Activated naive CD4-positive, alpha-beta T cell treated with anti-CD3 and anti-CD28 coated beads, Interleukin-2, amount 50 U/mL, for 72 hours (primary cell): ENCODE results near the gene DCAF5. TPM values are rescaled to one million over a fixed set of nuclear protein-coding genes. Genes with fewer than 3 reads are reported as not detected.

Source experiments
- ATAC-seq, 2 donors: fragments of 150-1000 bp; cut with Tn5 transposase; 2 replicates each; pipeline ENCODE4 v1.10.0; 2021; ENCODE audit warnings: mild to moderate bottlenecking in 2 of 2, moderate library complexity in 2 of 2
- DNase-seq, 2 donors: peaks; one replicate each; pipeline ENCODE4 v3.0.0; 2021 to 2022; ENCODE audit warnings: low spot score in 2 of 2
- H3K27ac Mint-ChIP-seq, 2 donors: one replicate each; pipeline ENCODE4 v1.8.0; 2022; ENCODE audit warnings: mild to moderate bottlenecking in 2 of 2, mixed read lengths in 2 of 2
- H3K36me3 Mint-ChIP-seq, 2 donors: one replicate each; pipeline ENCODE4 v1.8.0; 2022; ENCODE audit warnings: mixed read lengths in 2 of 2
- H3K9me3 Mint-ChIP-seq, 2 donors: one replicate each; pipeline ENCODE4 v1.8.0; 2022; ENCODE audit warnings: mixed read lengths in 2 of 2
- total RNA-seq, 2 donors: library from RNA; stranded (reverse); gene quantifications; one replicate each; pipeline ENCODE4 v1.2.3, GENCODE V29; 2022

DCAF5 gene
- total RNA-seq, 2 donors from 2014 or later, result 37.2 to 41.5 TPM

DNA sequence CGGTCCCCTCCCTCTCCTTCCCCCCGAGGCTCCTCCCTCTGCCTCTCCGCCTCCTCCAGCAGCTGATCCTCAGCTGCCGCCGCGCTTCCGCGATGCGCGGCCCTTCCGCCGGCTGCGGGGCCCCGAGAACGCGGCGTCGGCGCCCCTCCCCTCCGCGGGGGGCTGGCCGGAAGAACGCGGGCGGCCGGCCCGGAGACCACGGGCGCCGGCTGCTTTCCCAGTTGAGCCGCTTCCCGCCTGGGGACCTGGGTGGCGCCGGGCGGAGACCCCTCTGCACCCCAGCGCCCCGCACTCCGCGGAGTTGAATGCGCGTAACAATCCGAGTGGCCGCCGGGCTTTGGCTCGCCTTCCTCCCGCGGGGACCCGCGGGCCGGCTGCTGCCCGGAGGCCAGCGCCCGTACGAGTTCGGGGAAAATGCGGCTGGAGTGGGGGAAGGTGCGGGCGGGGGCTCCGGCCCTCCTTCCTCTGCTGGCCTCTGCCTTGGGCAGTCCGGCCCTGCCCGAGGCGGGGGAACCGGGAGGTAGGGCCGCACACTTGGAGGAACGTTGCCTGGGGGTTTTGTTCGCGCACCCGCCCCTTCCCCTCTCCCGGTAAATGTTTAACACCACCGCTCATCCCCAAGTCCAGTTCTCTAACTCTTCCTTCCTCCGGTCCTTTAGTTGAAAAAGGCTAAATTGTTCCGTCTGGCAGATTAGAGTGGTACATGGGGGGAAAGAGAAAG, 393 bp upstream of the DCAF5 start:
- ATAC-seq, result peak; percentile 95

DNA sequence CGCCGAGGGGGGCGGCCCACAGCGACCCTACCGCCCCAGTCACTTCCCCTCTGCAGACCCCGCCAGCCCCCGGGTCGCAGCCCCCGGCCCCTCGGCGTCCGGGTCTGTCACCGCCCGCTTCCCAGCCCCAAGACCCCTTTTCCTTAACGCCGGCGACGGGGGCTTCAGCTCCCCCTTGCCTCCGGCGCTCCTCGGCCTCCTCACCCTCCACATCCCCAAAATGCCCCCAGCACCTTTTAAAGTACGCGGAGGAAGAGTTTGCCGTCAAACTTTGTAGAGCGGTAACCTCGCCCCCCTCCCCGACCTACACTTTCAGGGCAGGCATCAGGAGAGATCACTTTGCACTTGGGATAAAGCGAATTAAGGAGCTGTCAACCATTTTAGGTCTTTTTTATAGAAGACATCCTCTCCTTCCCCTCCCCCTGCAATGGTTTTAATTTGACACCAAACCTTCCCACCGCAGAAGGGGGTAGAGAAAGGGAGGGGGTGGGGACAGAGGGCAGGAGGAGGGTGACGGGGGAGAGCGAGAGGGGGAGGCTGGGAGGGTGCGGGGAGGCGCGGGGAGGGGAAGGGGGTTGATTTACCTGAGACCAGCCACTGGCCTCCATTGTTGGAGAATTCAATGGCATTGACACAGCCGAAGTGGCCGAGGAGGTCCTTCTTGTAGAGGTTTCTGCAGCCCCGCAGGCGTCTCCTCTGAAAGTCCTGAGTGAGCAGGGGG, 578 bp downstream of the DCAF5 start:
- ATAC-seq, result peak; percentile 16 to 36
- H3K27ac Mint-ChIP-seq, result peak overlapping the region; percentile 89 to 92
- no peaks in the 10 kb centered on the region for H3K9me3 Mint-ChIP-seq
- DNase-seq, result peak in 1 of 2 donors; percentile 12
- H3K36me3 Mint-ChIP-seq, result peaks cover 7 to 33% of the 10 kb centered on the region in 2 donors

More for the DNA sequence above, 393 bp upstream of the DCAF5 start:
- peak in 1 of 2 donors; percentile 88 for DNase-seq
- Mint-ChIP-seq H3K9me3 (no peaks in the 10 kb centered on the region), H3K36me3 (peaks cover 7 to 24% of the 10 kb centered on the region in 2 donors), H3K27ac (peak overlapping the region; percentile 83 to 95)

DNA sequence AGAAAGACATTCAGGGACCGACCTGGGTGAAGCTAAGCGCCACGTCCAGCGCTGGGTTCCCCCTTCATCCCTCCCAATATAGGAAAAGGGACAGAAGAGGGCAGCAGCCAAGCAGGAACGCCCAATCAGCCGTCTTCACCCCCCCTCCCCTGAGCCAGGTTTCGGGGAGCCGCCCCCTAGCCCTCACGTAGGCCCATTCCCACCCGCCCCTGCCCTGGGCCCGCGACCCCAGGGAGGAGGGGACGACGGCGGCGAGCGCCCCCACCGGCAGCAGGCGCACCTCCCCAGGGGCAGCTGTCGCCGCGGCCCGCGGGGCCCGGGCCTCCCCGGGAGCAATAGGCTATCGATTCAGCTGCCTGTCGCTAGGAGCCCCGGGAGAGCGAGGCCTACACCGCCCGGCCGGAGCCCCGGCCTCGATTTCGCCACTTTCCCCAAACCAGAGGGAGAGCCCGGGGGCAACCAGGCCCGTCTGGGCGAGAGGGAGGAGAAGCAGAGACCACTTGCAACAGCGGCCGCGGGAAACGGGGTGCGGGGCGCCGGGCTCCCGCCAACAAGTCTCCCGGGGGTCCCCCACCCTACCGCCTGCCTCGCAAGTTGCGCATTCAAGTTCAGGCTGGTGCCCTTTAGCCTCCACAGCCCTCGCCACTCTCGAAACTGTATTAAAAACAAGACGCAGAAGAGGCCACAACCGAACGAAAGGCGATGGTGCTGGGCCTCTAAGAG, 1.3 kb downstream of the DCAF5 start:
- H3K9me3 Mint-ChIP-seq, result no peaks in the 10 kb centered on the region
- DNase-seq, result peak; percentile 78 to 83
- H3K27ac Mint-ChIP-seq, result peak overlapping the region; percentile 92 to 96
- peaks cover 7 to 36% of the 10 kb centered on the region in 2 donors for H3K36me3 Mint-ChIP-seq
- ATAC-seq, result peak; percentile 58 to 73

DNA sequence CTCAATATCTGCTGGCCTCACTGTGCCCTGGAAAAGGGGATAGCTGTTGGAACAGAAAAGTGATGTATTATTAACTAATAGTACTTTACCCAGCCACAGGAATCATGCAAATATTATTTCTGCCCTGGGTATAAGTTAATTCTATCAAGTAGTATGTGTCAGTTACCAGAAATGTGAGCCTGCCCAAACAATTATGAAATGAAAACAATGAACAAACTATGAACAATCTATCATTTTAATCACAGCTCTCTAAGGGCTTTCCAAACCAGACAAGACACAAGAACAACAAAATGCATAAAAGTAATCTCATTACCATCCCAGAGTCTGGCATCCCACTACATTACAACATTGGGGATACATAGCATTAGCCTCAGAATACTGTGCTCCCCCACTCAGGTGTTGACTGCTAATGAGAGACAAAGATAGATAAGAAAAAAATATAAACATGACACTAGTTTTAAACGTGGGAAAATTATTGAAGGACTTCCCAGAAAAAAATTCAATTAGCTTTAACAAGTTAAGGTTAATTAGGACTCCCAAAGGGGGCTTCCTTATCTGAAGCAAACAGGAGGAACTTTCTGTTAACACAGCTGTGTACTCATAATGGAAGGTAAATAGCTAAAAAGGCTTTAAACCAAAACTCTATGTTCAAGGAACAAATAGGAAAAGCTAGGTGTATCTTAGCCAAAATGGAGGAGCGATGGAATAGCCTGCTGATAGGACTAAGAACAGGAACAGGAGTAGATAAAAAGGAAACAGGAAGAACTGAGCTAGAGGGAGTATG, 3.3 kb downstream of the DCAF5 start:
- ATAC-seq (no peak), DNase-seq (no peak)
- Mint-ChIP-seq H3K27ac (peak overlapping the region; percentile 16 to 61), H3K36me3 (peaks cover 7 to 36% of the 10 kb centered on the region in 2 donors), H3K9me3 (no peaks in the 10 kb centered on the region)

DNA sequence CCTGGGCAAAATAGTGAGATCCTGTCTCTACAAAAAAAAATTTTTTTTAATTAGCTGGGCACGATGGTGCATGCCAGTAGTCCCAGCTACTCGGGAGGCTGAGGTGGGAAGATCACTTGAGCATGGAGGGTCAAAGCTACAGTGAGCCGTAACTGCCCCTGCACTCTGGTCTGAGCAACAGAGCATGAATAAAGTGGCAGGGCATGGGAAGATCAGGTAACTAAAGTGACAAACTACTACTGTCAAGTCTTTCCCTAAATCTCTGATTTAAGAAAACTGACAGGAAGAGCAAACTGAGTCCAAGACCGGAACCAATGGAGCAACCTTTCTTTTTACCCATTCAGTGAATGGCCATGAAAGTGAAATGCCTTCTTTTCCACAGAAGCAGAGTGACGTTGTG, 10.8 kb downstream of the DCAF5 start:
- H3K36me3 Mint-ChIP-seq, result peaks cover 0 to under 1% of the 10 kb centered on the region in 2 donors
- DNase-seq, result no peak
- H3K27ac Mint-ChIP-seq, result no peak overlapping the region
- H3K9me3 Mint-ChIP-seq, result no peaks in the 10 kb centered on the region
- ATAC-seq, result no peak

DNA sequence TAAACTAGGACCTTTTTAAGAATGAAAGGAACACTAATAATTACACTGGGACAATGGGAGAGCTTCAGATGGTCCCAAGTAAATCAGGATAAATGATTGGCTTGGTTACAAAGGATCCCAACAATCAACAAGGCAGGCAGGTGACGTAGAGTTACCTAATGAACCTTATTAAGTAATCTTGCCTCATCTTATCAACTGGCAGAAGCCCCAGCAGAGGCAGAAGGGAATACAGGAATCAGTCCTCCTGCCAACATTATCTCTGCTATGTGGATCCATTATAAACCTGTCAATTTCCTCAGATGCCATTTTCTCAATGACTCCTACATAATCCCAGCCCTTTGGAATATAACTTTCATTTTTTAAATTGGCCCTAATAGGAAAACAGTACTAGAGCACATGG, 11.4 kb downstream of the DCAF5 start:
- H3K36me3 Mint-ChIP-seq, result no peaks in the 10 kb centered on the region
- H3K27ac Mint-ChIP-seq, result no peak overlapping the region

DNA sequence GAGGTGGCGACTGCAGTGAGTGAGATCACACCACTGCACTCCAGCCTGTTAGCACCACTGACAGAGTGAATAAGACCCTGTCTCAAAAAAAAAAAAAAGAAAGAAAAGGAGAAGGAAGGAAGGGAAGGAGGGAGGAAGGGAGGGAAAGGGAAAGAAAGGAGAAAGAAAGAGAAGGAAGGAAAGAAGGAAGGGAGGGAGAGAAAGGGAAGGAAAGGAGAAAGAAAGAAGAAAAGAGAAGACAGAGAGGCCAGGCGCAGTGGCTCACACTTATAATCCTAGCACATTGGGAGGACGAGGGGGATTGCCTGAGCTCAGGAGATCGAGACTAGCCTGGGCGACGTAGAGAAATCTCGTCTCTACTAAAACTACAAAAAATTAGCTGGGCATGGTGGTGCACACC, 13.2 kb downstream of the DCAF5 start:
- Mint-ChIP-seq H3K36me3 (no peaks in the 10 kb centered on the region), H3K9me3 (no peaks in the 10 kb centered on the region), H3K27ac (no peak overlapping the region)
- no peak for ATAC-seq
- no peak for DNase-seq

More for the DNA sequence above, 11.4 kb downstream of the DCAF5 start:
- DNase-seq, result no peak
- ATAC-seq, result no peak
- H3K9me3 Mint-ChIP-seq, result no peaks in the 10 kb centered on the region

DNA sequence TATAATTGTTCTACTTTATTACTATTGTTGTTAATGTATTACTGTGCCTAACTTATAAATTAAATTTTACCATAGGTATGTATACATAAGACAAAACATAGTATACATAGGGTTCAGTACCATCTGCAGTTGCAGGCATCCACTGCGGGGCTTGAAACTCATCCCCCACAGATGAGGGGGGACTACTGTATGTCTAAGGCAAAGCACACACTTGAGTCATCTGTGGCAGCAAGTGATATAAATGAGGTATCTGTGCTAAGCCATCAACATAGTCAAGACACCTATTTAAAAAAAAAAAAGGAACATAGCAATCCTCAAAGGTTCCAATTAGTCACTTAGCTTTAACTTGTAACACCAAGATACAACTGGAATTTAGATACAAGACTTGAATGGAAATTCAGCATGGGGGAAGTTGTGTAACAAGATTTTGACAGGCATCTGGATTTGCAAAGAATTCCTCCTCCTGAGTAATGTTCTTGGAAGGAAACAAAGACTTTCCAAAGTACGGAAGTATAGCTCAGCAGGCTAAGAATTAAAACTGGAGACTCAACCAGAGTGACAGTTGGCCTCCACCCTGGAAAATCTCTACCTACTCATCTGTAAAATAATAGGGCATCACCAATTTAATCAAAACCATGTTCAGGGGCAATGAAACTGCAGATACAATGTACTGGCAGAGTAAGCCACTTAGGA, 14.9 kb downstream of the DCAF5 start:
- DNase-seq, result no peak
- H3K9me3 Mint-ChIP-seq, result no peaks in the 10 kb centered on the region
- peak; percentile 81 to 90 for ATAC-seq
- peak overlapping the region in 1 of 2 donors; percentile 68 for H3K27ac Mint-ChIP-seq
- no peaks in the 10 kb centered on the region for H3K36me3 Mint-ChIP-seq

DNA sequence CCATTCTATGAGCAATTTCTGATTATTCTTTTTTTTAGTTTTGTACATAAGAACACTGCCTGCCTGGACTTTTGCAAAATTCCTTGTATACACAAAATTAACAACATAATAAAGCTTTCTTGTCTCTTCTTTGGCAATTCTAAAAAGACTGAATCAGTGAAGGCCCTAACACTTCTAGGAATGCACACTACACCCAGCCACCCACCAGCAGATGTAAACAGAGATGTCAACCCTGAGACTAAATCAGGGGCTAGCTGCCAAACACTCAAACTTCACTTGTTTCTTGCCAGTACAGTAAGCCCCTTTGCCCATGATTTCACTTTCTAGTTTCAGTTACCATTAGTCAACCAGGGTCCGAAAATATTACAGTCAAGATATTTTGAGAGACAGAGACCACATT, 15.5 kb downstream of the DCAF5 start:
- ATAC-seq (peak; percentile 30 to 50), DNase-seq (no peak)
- Mint-ChIP-seq H3K36me3 (no peaks in the 10 kb centered on the region), H3K9me3 (no peaks in the 10 kb centered on the region), H3K27ac (peak overlapping the region in 1 of 2 donors; percentile 29)

DNA sequence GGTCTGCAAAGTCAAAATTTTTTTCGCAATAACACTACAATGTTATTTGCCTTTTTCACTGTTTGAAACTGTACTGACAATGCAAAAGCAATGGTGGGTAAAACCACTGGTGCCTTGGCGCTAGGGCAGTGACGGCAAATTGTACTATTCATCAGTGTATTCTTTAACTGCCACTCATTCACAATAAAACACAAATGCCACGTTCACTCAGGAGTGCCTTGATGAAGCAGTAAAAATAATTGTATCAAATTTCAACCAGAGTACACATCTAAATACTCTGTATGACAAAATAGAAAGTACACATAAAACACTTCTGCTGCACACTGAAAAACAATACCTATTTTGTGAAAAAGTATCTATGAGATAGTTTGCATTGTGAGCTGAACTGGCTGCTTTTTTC, 17.8 kb downstream of the DCAF5 start:
- no peak overlapping the region for H3K27ac Mint-ChIP-seq
- no peak for ATAC-seq
- no peaks in the 10 kb centered on the region for H3K36me3 Mint-ChIP-seq
- no peak for DNase-seq
- H3K9me3 Mint-ChIP-seq, result no peaks in the 10 kb centered on the region

DNA sequence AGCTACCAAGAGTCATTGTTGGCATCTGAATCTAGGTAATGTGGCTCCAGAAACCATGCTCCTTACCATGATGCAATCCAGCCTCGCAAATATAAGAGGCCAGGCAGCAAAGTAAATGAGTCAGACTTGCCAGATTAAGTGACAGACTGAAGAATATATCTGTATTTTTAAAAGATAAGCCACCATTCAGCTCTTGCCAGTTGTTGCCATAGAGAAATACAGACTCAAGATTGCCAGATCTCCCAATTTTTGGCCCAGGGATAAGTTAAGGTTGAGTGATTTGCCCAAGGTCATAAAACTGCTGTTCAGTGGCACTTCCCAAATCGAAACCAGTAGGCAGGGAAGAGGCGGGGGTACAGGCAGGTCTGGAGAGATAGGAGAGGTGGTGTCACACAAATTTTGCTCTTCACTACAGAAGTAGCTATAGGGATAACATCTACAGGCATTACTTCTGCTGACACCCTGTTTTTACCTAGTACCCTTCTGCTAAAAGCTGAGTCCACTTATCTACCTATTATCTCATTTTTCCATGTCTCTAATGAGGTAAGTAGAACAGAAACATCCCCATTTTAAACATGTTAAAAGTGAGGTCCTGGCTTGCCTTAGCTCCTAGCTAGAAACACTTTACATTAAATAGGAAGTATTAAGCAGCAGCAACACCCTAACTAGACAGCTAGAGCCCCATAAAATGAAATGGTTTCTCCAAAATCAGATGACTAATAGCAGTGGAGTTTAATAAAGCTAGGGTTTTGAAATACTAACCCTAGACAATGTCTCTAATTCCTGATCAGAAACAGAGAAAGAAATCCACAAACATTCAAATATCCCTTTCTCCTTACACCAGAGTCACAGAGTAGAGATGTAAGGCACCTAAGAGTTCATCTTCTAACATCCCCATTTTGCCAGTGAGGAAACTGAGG, 19.5 kb downstream of the DCAF5 start:
- peak; percentile 61 to 77 for ATAC-seq
- H3K27ac Mint-ChIP-seq, result peak overlapping the region; percentile 75 to 96
- no peak for DNase-seq

DNA sequence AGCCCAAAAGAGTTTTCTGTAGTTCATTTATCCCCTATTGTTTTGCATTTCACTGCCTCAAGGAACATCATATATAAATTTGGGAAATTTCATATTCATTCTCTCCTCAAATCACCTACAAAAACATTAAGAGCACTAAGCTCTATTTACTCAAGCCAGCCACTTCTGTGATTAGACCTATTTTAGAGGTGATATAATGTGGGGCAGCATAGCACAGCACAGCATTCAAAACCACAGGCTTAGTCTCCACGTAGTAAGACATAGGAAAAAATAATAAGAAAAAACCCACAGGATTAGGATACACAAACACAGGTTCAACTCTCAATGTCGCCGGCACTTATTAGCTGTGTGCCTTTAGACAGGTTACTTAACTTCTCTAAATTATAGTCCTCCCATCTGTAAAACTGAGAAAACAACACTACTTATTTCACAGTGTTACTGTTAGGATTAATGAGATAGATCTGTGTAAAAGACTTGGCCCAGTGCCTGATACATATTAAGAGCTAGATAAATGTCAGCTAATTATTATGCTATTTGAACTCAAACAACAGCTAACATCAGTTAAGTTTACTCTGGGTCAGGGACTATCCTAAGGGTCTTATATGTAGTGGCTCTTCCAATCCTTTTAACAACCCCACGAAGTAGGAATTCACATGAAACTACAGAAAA, 20.3 kb downstream of the DCAF5 start:
- DNase-seq, result no peak
- Mint-ChIP-seq H3K27ac (peak overlapping the region; percentile 75 to 96), H3K36me3 (no peaks in the 10 kb centered on the region), H3K9me3 (no peaks in the 10 kb centered on the region)
- no peak for ATAC-seq

More for the DNA sequence above, 19.5 kb downstream of the DCAF5 start:
- H3K36me3 Mint-ChIP-seq, result no peaks in the 10 kb centered on the region
- H3K9me3 Mint-ChIP-seq, result no peaks in the 10 kb centered on the region

DNA sequence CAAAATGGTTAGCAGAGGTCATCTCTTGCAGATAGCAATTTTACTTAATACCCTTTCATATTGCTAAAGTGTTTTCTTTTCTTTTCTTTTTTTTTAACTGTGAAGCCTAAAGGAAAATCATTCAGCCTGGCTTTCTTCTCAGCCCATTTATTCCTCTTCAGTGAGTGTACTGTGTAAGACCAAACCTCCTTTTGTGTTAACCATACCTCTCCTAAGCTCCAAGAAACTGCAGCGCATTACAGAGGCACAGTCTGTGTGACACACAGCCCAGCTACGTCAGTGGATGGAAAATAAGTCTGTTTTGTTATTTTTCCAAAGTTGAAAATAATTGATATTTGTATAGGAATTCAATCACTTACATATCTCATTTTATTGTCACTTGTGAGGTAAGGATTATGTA, 21.7 kb downstream of the DCAF5 start:
- ATAC-seq, result no peak
- H3K36me3 Mint-ChIP-seq, result no peaks in the 10 kb centered on the region

DNA sequence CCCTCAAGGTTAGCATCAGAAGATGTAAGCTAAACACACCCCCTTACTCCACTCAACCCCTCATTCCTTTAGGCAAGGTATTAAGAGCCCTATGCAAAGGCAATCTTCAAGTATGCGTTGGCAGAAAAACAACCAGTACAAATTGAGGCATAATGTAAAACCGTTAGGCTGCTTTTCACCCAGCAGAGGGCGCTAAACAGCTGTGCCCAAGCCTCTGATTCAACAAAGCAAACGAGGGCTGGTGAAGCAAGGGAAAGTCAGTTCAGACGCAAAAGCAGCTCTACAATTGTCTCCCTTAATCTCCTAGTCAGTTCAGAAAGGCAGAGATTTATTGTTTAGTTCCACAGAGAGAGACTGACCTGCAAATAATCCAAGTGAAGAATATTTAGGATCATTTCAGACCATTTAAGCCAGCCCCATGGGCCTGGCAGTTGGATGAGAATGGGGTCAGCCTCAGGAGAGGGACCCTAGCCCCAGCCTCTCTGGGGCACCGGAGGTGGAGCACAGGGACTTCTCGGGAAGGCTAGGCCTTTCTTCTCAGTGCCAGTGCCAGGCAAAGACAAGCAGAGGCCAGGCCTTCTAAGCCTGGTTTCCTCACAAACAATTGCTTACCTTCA, 23.5 kb downstream of the DCAF5 start:
- Mint-ChIP-seq H3K9me3 (no peaks in the 10 kb centered on the region), H3K27ac (peak overlapping the region; percentile 76 to 78), H3K36me3 (no peaks in the 10 kb centered on the region)
- ATAC-seq (peak; percentile 71 to 74), DNase-seq (peak; percentile 58 to 69)

More for the DNA sequence above, 21.7 kb downstream of the DCAF5 start:
- no peak for DNase-seq
- Mint-ChIP-seq H3K27ac (no peak overlapping the region), H3K9me3 (no peaks in the 10 kb centered on the region)
